Uterus (tissue), 4 donors: Measurements from ENCODE around the gene FRMD5. TPM values are rescaled to one million over a fixed set of nuclear protein-coding genes. Genes with fewer than 3 reads are reported as not detected.

Experiments
- DNase-seq, 2 donors: peaks; one replicate each; pipeline ENCODE4 v3.0.0-alpha.2; 2019 to 2020
- H3K27ac ChIP-seq, 2 donors: fragments of 200-600 bp; sonication (generic); 1 replicate in 1 of 2; 2 replicates in 1 of 2; pipeline ENCODE4 v1.5.1; 2016 to 2018
- H3K27me3 ChIP-seq, 2 donors: fragments of 200-600 bp; sonication (generic); one replicate each; pipeline ENCODE4 v1.5.1; 2018 to 2019; ENCODE audit warnings: control low read depth in 1 of 2
- H3K36me3 ChIP-seq, 2 donors: fragments of 200-600 bp; sonication (generic); one replicate each; pipeline ENCODE4 v1.5.1; 2019; ENCODE audit warnings: control low read depth in 1 of 2
- H3K4me1 ChIP-seq, 2 donors: fragments of 200-600 bp; sonication (generic); one replicate each; pipeline ENCODE4 v1.5.1; 2018 to 2019; ENCODE audit warnings: control low read depth in 1 of 2
- H3K4me3 ChIP-seq, 2 donors: fragments of 200-600 bp; sonication (generic); 1 replicate in 1 of 2; 2 replicates in 1 of 2; pipeline ENCODE4 v1.5.1; 2018 to 2019; ENCODE audit warnings: mild to moderate bottlenecking in 1 of 2
- H3K9me3 ChIP-seq, 2 donors: fragments of 200-600 bp; sonication (generic); one replicate each; pipeline ENCODE4 v1.5.1; 2019; ENCODE audit warnings: control low read depth in 1 of 2
- CTCF ChIP-seq, 4 experiments: fragments of 200-600 bp in 2 of 4; fragments of 450-650 bp in 2 of 4; sonication (generic) in 2 of 4; IDR thresholded peaks; one replicate each; pipeline ENCODE4 v1.5.1; 2016 to 2019; ENCODE audit warnings: antibody characterized with exemption in 4 of 4, mild to moderate bottlenecking in 2 of 4, moderate library complexity in 1 of 4
- POLR2A ChIP-seq, 2 donors: fragments of 450-650 bp; IDR thresholded peaks; one replicate each; pipeline ENCODE4 v1.6.1; 2016; ENCODE audit warnings: antibody characterized with exemption in 2 of 2, mild to moderate bottlenecking in 1 of 2, moderate library complexity in 1 of 2
- intact Hi-C: fragments of 100-400 bp; cut with DNase I; formaldehyde crosslinking; loops from one replicate; pipeline ENCODE4 v1.15.1; 2023; ENCODE audit warnings: low total_unique reads
- total RNA-seq, 4 donors: library from RNA; depleted of rRNA in 3 of 4; stranded (reverse); fragments of >200 nt in 3 of 4; gene quantifications; one replicate each; pipeline versions ENCODE4 v1.1.0 to v1.2.4, GENCODE V29; 2014 to 2023
- donor health status: DM: yes; HTN: yes; CAD: no.

FRMD5 gene
- total RNA-seq, 4 donors from 2014 or later = 0.37 to 1.0 TPM; not detected in 2

GRCh38 chr15:44094781-44095180, 100.3 kb downstream of the FRMD5 start:
- no peak for TF ChIP-seq POLR2A (IDR thresholded peaks at IDR 0.05)
- no peak for TF ChIP-seq CTCF (IDR thresholded peaks at IDR 0.05)
- intact Hi-C loops = no loop called here
- Histone ChIP-seq H3K9me3 (no peaks in the 10 kb centered on the region), H3K4me1 (no peaks in the 10 kb centered on the region), H3K36me3 (no peaks in the 10 kb centered on the region), H3K27me3 (no peaks in the 10 kb centered on the region), H3K4me3 (no peak overlapping the region), H3K27ac (no peak overlapping the region)
- DNase-seq = no peak

GRCh38 chr15:44093836-44094235, 101.2 kb downstream of the FRMD5 start:
- TF ChIP-seq POLR2A (IDR thresholded peaks at IDR 0.05) (no peak), CTCF (IDR thresholded peaks at IDR 0.05) (no peak)
- intact Hi-C loops = no loop called here
- no peak for DNase-seq
- Histone ChIP-seq H3K4me3 (no peak overlapping the region), H3K27ac (no peak overlapping the region), H3K4me1 (no peaks in the 10 kb centered on the region), H3K36me3 (no peaks in the 10 kb centered on the region), H3K9me3 (no peaks in the 10 kb centered on the region), H3K27me3 (no peaks in the 10 kb centered on the region)

- no peaks in the 10 kb centered on the region for H3K4me1 ChIP-seq
- no peaks in the 10 kb centered on the region for H3K27me3 ChIP-seq
- TF ChIP-seq CTCF (IDR thresholded peaks at IDR 0.05) (no peak), POLR2A (IDR thresholded peaks at IDR 0.05) (no peak)
- intact Hi-C loops = no loop called here
- no peak overlapping the region for H3K27ac ChIP-seq
- no peaks in the 10 kb centered on the region for H3K9me3 ChIP-seq
- H3K4me3 ChIP-seq = no peak overlapping the region
- DNase-seq = no peak
- H3K36me3 ChIP-seq = no peaks in the 10 kb centered on the region
Observed at GRCh38 chr15:44092221-44092620, 102.8 kb downstream of the FRMD5 start.

- Histone ChIP-seq H3K4me1 (no peaks in the 10 kb centered on the region), H3K9me3 (no peaks in the 10 kb centered on the region), H3K4me3 (no peak overlapping the region), H3K27me3 (no peaks in the 10 kb centered on the region), H3K27ac (no peak overlapping the region), H3K36me3 (no peaks in the 10 kb centered on the region)
- no peak for DNase-seq
- no peak for TF ChIP-seq CTCF (IDR thresholded peaks at IDR 0.05)
- TF ChIP-seq POLR2A (IDR thresholded peaks at IDR 0.05) = no peak
- intact Hi-C loops = no loop called here
Observed at GRCh38 chr15:44087578-44088465, 107.2 kb downstream of the FRMD5 start.

GRCh38 chr15:44084770-44085169, 110.3 kb downstream of the FRMD5 start:
- H3K4me3 ChIP-seq = no peak overlapping the region
- H3K36me3 ChIP-seq = peaks cover 0 to 3% of the 10 kb centered on the region in 2 donors
- DNase-seq = no peak
- H3K4me1 ChIP-seq = no peaks in the 10 kb centered on the region
- TF ChIP-seq CTCF (IDR thresholded peaks at IDR 0.05) (no peak), POLR2A (IDR thresholded peaks at IDR 0.05) (no peak)
- intact Hi-C loops = no loop called here
- no peaks in the 10 kb centered on the region for H3K27me3 ChIP-seq
- H3K27ac ChIP-seq = no peak overlapping the region
- H3K9me3 ChIP-seq = no peaks in the 10 kb centered on the region
